COLO668 (cell line): ENCODE results near the gene MCF2L2.
"Not testable (repeated sequence)": the region's sequence is repeated elsewhere in the genome, so short reads cannot be mapped to it uniquely, and the experiment has no call there.

ENCODE experiments used
- DNase-seq: peaks from one replicate; lab custom pipeline; 2025; ENCODE audit not compliant: unreplicated experiment; lab: John Stamatoyannopoulos, UW

MCF2L2 gene

DNA sequence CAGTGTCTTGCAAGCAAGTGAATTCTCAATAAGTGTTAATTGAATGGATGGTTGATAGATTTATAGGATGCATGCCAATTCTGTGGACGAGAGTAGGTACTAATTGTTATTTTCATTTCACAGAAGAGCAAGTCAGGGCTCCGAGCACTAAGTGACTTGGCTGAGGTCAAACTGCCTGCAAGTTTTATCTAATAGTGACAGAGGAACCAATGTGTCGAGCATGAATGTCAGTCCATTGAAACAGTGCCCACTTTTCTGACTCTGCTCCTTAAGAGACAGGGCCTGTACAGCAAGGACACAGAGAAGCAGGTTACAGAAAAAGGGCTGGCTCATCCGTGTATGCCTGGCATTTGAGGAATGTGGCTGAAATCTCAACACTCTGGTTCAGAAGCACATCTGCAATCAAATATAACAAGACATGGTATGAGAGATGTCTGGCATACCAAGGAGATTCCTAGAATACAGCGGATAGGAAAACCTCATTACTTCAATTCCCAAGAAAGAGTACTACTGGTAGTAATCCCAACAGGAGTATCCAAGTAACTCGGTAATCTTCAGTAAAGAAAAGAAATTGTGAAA, 181.3 kb downstream of the MCF2L2 start:
- DNase-seq, result no peak

DNA sequence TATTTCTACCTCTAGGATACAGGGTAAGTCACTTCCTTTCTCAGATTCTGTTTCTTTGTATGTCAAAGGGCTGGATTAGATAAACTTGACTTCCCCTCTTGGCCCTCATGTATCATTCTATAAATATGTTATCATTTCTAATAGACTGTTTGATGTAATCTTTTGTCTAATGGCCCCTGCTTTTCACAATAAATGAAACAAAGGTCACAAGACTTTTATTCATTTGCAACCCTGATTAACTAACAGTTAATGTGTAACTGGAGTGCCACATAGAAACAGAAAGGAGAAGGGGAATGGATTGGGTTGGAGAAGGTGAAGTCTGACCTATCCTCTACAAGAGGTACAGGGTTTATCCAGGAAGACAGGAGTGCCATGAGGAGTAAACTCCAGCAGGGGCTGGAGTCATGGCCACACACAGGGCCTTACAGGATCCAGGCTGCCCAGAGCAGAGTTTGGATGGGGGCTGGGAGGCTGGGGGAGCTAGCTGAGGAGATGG, 183.4 kb downstream of the MCF2L2 start:
- no peak for DNase-seq

GRCh38 chr3:183244219-183244618, 184.2 kb downstream of the MCF2L2 start:
- no peak for DNase-seq

DNA sequence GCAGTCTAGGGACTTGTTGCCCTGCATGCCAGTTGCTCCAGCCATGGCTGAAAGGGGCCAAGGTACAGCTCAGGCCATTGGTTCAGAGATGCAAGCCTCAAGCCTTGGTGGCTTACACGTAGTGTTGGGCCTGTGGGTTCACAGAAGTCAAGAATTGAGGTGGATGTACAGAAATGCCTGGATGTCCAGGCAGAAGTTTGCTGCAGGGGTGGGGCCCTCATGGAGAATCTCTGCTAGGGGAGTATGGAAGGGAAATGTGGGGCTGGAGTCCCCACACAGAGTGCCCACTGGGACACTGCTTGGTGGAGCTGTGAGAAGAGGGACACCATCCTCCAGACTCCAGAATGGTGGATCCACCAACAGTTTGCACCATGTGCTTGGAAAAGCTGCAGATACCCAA, 186.0 kb downstream of the MCF2L2 start:
- DNase-seq, result no peak

GRCh38 chr3:183239046-183239445, 189.4 kb downstream of the MCF2L2 start:
- DNase-seq, result no peak

DNA sequence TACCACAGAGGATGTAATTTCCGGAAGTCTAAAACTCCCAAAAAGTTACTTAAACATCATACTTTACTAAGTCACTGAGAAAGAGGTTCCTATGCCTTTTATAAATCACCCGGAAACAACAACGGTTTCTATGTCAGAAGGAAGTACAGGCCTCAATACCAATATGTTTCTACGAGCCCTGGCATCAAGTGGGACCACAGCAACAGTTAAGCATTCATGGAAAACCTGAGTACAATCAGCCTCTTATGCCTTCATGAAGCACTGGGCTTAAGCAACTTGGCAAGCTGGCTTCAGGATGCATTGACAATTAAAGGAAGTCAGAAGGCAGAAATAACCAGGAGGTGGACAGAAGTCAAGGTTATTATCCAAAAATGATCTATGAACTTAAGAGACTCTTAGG, 194.5 kb downstream of the MCF2L2 start:
- no peak for DNase-seq

- DNase-seq, result no peak
These were observed 197.6 kb downstream of the MCF2L2 start for GRCh38 chr3:183230826-183231225.

GRCh38 chr3:183230251-183230650, 198.2 kb downstream of the MCF2L2 start:
- not testable (repeated sequence) for DNase-seq

DNA sequence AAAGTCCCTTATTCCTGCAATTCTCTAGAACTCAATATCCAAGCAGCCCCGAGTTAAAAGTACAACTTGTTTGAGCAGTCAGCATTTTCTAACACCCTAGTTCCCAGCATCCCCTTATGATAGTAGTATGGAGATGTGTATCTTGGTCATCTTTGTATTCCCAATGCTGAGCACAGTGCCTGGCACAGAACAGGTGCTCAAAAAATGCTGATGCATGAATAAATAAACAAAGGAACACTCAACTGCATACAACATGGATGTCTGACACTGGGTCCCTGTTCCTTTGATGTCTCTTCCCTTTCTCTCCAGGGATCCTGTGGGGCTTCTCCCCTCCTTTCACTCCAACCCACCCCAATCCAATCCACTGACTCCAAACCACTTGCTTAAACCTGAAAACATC, 199.2 kb downstream of the MCF2L2 start:
- no peak for DNase-seq

DNA sequence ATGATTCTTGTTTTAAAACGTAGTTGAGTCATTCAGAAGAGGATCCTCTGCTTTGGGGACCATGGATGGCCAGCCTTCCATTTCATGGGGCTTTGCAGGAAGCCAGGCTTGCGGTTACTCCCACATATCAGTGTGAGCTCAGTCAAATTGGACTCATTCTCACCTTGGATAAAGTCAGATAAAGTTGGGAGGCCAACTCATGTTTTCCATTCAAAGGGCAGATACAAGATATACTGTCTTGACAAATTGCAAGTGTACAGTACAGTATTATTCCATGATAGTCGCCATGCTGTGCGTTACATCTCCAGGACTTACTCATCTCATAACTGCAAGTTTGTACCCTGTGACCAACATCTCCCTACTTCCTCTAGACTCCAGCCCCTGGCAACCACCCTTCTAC, 200.8 kb downstream of the MCF2L2 start:
- no peak for DNase-seq

DNA sequence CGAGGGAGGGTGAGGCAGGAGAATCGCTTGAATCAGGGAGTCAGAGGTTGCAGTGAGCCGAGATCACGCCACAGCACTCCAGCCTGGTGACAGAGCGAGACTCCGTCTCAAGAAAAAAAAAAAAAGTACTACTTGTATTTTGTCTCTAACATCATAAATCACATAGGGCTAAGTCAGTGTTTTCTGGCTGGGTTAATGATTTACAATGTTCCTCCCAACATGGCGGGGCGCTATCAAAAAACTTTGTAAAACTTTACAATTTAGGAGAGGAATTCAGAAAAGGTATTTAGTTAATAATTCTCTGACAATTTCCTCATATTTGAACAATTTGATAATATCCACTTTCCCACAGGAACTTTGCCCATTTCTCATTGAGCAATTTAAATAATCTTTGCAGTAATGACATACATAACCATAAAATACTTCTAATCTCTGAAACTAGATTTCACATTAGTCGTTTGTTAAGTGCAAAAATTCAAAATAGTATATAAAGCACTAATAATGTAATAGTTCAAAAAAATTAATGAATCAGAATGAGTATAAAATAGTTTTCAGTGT, 202.0 kb downstream of the MCF2L2 start:
- DNase-seq, result no peak

DNA sequence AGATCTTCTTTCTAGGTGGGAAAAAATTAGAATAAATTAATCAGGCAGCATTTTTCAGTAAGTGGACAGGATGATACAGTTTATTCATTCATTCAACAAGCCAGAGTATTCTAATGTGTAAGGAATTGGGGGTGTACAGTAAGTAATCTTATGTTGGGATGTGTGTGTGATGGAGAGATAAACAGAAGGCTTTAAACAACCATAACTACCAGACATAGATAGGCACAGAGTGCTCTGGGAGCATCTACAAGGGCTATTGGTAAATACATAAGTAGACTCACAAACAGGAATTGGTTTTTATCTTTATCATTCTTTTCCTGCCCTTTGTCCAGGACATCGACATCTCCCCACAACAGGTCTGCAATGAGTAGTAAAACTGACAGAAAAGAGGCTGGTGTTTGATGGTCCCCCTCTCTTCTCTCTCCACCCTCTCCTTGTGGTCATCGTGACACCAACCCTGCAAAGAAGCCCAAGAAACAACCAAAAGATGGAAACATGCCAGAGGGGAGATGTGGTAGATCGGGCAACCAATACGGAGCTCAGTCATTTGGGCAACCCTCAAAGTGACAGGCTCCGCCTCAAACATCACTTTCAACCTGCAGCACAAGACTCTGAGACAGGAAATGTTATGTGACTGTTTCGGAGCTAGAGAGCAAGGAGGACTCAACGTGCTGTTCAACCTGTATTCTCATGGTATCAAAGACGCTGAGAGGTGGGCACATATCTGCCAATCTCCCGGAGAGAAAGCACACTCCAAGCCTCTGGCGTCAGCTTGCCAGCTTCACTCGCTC, 204.0 kb downstream of the MCF2L2 start:
- no peak for DNase-seq

GRCh38 chr3:183222631-183223235, 205.7 kb downstream of the MCF2L2 start:
- no peak for DNase-seq

DNA sequence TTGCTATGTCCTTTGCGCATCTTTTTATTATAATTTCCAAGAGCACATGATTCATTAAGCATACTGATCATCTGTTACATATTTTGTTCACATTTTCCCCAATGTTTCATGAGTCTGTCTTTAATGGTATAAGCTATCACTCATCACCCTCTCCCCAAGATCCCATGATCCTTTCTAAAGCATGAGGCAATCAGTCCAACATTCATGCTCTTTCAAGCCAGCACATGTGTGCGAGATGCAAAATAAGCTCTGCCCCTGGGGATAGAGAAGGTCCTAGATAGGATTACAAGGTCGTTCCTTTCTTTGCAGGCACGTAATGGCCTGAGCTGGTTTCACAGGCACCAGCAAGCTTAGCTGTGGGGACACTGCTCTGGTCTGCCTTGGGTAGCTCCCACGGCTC, 207.6 kb downstream of the MCF2L2 start:
- no peak for DNase-seq

DNA sequence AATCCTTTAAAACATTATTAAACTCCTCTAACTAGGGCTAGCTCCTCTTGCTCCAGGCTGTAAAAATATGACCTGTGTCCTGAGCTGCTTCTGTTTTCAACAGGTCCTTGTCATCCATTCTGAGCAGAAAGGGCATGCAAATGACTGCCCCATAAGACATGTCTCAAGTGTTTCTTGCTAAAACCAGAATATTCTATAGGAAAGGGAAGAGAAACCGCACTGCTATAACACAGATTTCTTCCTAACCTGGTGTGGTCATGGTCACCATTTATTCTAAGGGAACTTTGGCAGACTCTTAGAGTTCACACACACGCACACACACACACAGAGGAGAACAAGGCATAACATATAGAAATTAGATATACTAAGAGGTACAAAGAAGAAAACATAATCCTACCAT, 209.6 kb downstream of the MCF2L2 start:
- DNase-seq, result no peak

DNA sequence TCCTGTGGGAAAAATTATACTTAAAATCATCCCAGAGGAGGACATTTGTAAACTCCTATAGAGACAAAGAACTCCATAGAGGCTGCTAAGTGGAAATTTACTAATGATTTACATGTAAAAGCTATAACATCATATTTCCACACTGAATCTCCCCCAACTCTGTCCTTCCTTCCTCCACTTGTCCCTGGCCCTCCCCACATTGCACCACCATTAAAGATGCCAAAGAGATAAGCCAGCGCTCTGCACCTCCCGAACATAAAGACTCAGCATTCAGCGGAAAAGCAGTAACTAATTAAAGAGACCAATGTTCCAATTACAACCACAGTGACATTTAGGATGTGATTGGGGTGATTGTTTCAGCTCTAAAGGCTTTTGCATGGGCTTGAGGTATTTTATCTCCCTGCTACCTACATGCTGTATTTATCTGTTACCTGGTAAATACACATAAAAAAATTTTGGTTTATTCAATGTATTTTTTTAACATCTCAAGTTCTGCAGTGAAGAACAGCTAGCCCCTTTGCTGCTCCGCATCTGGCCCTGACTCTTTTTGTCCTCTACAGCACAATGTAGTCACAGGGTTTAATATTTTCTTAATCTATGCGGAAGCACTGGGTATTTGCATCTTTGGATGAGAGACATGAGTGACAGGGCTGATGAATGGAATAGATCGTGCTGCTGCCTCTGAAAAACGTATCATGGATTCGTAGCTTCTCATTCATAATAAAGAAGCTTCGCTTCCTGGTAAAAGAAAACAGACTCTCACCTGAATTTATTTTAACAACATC, 210.7 kb downstream of the MCF2L2 start:
- no peak for DNase-seq

- DNase-seq, result no peak
These were observed 212.7 kb downstream of the MCF2L2 start for GRCh38 chr3:183215591-183216202.

DNA sequence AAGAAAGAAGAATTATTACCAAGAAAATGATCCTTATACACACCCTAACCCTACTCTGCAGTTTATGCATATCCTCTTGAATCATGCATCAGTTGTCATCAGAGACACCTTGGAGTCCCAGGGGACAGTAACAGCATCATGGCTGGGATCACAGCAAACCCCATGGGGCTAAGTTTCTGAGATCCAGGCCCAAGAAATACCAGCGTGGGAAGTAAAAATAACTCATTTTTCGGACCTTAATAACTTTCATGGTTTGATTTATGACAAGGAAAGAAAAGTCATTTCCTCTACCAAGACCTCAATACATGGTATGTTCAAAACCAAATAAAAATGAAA, 214.2 kb downstream of the MCF2L2 start:
- no peak for DNase-seq

DNA sequence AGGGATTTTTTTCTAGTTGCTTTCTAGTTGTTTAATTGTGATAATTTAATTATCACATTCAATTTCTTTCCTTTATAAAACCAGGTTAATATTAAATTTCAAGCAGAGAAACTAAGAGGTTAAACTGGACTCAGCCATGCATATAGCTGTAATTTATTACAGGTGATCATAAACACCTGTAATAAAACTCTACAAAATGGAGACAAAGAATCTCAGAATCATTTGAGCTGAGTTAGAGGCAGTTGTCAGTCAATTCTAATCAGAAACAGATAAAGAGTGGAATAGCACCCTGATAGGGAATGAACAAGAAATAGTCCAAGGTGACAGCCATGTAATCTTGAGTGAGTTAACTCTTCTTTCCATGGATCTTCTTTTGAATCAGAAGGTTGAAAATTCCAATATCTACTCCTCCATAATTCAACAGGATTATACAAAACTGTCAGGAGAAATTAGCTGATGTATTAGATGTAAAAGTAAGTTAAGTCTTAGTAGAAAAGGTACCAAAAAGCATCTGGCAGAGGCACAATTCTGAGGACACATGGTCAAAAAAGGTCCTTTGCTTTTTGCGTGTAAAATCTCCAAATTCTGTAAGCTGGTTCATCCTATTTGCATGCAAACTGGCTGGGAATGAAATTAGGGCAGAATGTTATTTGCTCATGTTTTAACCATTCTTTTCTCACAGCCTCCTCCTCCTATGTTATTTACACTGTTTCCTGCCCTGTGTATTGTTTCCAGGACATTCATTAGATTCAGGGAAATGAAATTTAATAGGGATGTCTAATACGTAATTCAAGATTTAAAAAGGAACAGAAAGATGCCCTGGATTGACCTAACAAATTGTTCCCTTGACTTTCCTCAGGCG, 214.8 kb downstream of the MCF2L2 start:
- no peak for DNase-seq

DNA sequence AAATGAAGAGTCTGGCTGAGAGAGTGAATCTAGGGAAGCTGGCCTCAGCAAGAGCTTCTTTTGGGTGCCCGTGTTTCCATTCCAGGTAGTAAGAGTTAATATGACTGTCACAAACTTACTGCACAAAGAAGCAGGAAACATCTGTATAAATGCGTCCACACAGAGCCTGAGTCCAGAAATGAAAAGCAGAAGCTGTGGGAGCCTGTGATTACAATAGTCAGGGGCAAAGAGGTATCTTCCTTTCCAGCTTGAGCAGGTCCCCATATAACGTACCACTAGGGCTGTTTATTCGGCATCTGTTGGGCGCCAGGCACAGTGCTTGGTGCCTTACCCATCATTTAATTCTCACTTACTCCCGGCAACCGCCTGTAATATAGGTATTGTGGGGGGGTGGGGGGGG, 215.9 kb downstream of the MCF2L2 start:
- no peak for DNase-seq
